Right atrium auricular region (tissue), 2 donors: ENCODE data around the gene LGSN. TPM values are rescaled to one million over a fixed set of nuclear protein-coding genes. Genes with fewer than 3 reads are reported as not detected.
"Not testable (repeated sequence)": the region's sequence is repeated elsewhere in the genome, so short reads cannot be mapped to it uniquely, and the experiment has no call there.

Experiments
- DNase-seq: peaks from one replicate; pipeline ENCODE4 v3.0.0-alpha.2; 2019; ENCODE audit warnings: low spot score
- H3K27ac ChIP-seq, 2 donors: fragments of 200-600 bp; sonication (generic); 1 replicate in 1 of 2; 2 replicates in 1 of 2; pipeline ENCODE4 v1.5.1; 2016 to 2019
- H3K27me3 ChIP-seq, 2 donors: fragments of 200-600 bp; sonication (generic); one replicate each; pipeline versions ENCODE4 v1.5.1 to v1.6.0; 2017 to 2019
- H3K36me3 ChIP-seq: fragments of 200-600 bp; sonication (generic); one replicate; pipeline ENCODE4 v1.5.1; 2016
- H3K4me1 ChIP-seq, 2 donors: fragments of 200-600 bp; sonication (generic); one replicate each; pipeline versions ENCODE4 v1.5.1 to v1.6.0; 2017 to 2019
- H3K4me3 ChIP-seq, 2 donors: fragments of 200-600 bp; sonication (generic); 1 replicate in 1 of 2; 2 replicates in 1 of 2; pipeline ENCODE4 v1.5.1; 2017 to 2019; ENCODE audit warnings: mild to moderate bottlenecking in 1 of 2, moderate library complexity in 1 of 2
- H3K9me3 ChIP-seq, 2 donors: fragments of 200-600 bp; sonication (generic); one replicate each; pipeline ENCODE4 v1.5.1; 2019
- CTCF ChIP-seq, 2 donors: fragments of 200-600 bp; sonication (generic); IDR thresholded peaks; one replicate each; pipeline ENCODE4 v1.5.1; 2019; ENCODE audit warnings: antibody characterized with exemption in 2 of 2
- total RNA-seq, 2 donors: library from RNA; depleted of rRNA; stranded (reverse); fragments of >200 nt; gene quantifications; one replicate each; pipeline ENCODE4 v1.1.0, GENCODE V29; 2016

The LGSN gene
- not detected for total RNA-seq

GRCh38 chr6:63319939-63320338 lies at the start of gene LGSN:
LGSN (minus strand) TSS chr6:63319983; CDS start chr6:63319943, 40 bp downstream.
- no peak within 1 kb of the TSS for H3K4me3 ChIP-seq
- H3K27ac ChIP-seq: no peak within 1 kb of the TSS
- no peaks in the 10 kb centered on the region for H3K9me3 ChIP-seq
- no peaks in the 10 kb centered on the region for H3K36me3 ChIP-seq
- H3K27me3 ChIP-seq: no peaks in the 10 kb centered on the region
- no peaks in the 10 kb centered on the region for H3K4me1 ChIP-seq
- no peak for TF ChIP-seq CTCF (IDR thresholded peaks at IDR 0.05)
- DNase-seq: no peak

- H3K4me1 ChIP-seq: no peaks in the 10 kb centered on the region
- TF ChIP-seq CTCF (IDR thresholded peaks at IDR 0.05): no peak
- no peaks in the 10 kb centered on the region for H3K27me3 ChIP-seq
- H3K27ac ChIP-seq: no peak overlapping the region
- no peaks in the 10 kb centered on the region for H3K9me3 ChIP-seq
- no peak overlapping the region for H3K4me3 ChIP-seq
- H3K36me3 ChIP-seq: no peaks in the 10 kb centered on the region
- DNase-seq: no peak
These were observed 48.6 kb upstream of the LGSN start for GRCh38 chr6:63368347-63368746.

GRCh38 chr6:63362500-63363120 lies 42.8 kb upstream of the LGSN start:
- H3K27ac ChIP-seq, H3K9me3 ChIP-seq, DNase-seq, H3K36me3 ChIP-seq, H3K27me3 ChIP-seq, H3K4me3 ChIP-seq, H3K4me1 ChIP-seq: not testable (repeated sequence)

- H3K36me3 ChIP-seq, H3K27me3 ChIP-seq, H3K27ac ChIP-seq, H3K9me3 ChIP-seq, H3K4me3 ChIP-seq, H3K4me1 ChIP-seq, DNase-seq: not testable (repeated sequence)
These were observed 37.6 kb upstream of the LGSN start for GRCh38 chr6:63357384-63357783.

GRCh38 chr6:63355632-63356031 lies 35.8 kb upstream of the LGSN start:
- H3K4me1 ChIP-seq: no peaks in the 10 kb centered on the region
- no peak for TF ChIP-seq CTCF (IDR thresholded peaks at IDR 0.05)
- H3K27me3 ChIP-seq: no peaks in the 10 kb centered on the region
- H3K9me3 ChIP-seq: no peaks in the 10 kb centered on the region
- no peak overlapping the region for H3K4me3 ChIP-seq
- H3K36me3 ChIP-seq: no peaks in the 10 kb centered on the region
- no peak for DNase-seq
- no peak overlapping the region for H3K27ac ChIP-seq

GRCh38 chr6:63353286-63353630 lies 33.5 kb upstream of the LGSN start:
- DNase-seq: no peak

More at GRCh38 chr6:63353286-63353630, 33.5 kb upstream of the LGSN start:
- Histone ChIP-seq H3K36me3 (no peaks in the 10 kb centered on the region), H3K9me3 (no peaks in the 10 kb centered on the region), H3K4me1 (no peaks in the 10 kb centered on the region), H3K27me3 (no peaks in the 10 kb centered on the region), H3K27ac (no peak overlapping the region), H3K4me3 (no peak overlapping the region)
- TF ChIP-seq CTCF (IDR thresholded peaks at IDR 0.05): no peak
